HL-60 (cell line): Measurements from ENCODE around the gene NPHP4.

ENCODE experiments used
- DNase-seq, 2 experiments: peaks; one replicate each; pipeline ENCODE4 v3.0.0-alpha.2; 2010 to 2020; ENCODE audit warnings: low read depth in 1 of 2, low spot score in 1 of 2
- H3K27ac ChIP-seq: fragments of 250-450 bp; sonication (Bioruptor Pico); replicated peaks from 2 replicates; pipeline ENCODE4 v1.5.1; 2020; ENCODE audit warnings: mild to moderate bottlenecking, moderate library complexity
- H3K27me3 ChIP-seq: fragments of 250-450 bp; sonication (Bioruptor Pico); 2 replicates; pipeline ENCODE4 v1.5.1; 2021; ENCODE audit warnings: mild to moderate bottlenecking, moderate library complexity; ENCODE audit not compliant: insufficient read depth, poor library complexity, severe bottlenecking
- H3K4me3 ChIP-seq: replicated peaks from 2 replicates; pipeline ENCODE4 v1.5.1; 2011; ENCODE audit warnings: mild to moderate bottlenecking, control low read depth, low read length; ENCODE audit not compliant: insufficient read depth
- GABPA ChIP-seq: IDR thresholded peaks from 2 replicates; pipeline ENCODE4 v1.6.1; 2012; ENCODE audit warnings: low read depth
- POLR2AphosphoS5 ChIP-seq: IDR thresholded peaks from 2 replicates; pipeline ENCODE4 v1.6.1; 2012; ENCODE audit warnings: low read depth
- SPI1 ChIP-seq: IDR thresholded peaks from 2 replicates; pipeline ENCODE4 v1.6.1; 2012; ENCODE audit warnings: low read depth, mild to moderate bottlenecking, borderline replicate concordance
- TF ChIP-seq, protein P1 (sequence below): IDR thresholded peaks from 2 replicates; pipeline ENCODE4 v1.6.1; 2012; ENCODE audit warnings: low read depth; ENCODE audit not compliant: insufficient replicate concordance
- TF ChIP-seq, protein P2 (sequence below): IDR thresholded peaks from one replicate; pipeline ENCODE4 v1.5.1; 2011; ENCODE audit warnings: low read length, control low read depth, inconsistent platforms; ENCODE audit not compliant: insufficient read depth

Gene NPHP4

DNA sequence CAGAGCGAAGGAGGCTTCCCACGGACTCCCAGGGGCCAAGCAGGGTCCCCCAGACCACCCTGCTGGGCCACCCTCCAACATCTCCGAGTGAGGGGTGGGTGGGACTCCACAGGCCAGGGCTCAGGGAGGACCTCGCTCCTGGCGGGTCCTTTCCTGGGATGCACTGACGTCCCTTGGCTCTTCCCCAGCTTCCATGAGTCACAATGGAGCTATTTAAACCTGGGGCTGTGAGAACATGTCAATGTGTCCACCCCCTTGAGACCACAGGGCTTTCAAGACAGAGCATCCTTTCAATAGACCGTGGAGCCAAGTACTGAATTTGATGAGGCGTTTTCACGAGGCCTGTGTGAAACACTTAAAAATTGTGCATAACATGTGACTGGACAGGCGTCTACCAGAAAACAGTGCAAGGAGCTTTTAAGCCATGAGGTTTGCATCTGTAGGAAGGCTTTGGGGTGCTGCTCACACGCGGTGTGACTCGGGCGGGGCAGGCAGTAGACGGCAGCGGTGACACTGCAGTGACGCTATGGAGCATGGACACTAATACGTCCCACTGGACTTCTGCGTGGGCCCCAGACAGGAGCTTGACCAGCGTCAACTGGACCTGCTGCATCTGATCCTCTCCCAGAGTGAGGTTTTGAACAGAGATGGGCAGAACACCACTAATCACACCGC is 24.1 kb upstream of the NPHP4 start:
- TF ChIP-seq GABPA (no peak), POLR2AphosphoS5 (no peak), SPI1 (no peak)
- TF ChIP-seq, protein P1, sequence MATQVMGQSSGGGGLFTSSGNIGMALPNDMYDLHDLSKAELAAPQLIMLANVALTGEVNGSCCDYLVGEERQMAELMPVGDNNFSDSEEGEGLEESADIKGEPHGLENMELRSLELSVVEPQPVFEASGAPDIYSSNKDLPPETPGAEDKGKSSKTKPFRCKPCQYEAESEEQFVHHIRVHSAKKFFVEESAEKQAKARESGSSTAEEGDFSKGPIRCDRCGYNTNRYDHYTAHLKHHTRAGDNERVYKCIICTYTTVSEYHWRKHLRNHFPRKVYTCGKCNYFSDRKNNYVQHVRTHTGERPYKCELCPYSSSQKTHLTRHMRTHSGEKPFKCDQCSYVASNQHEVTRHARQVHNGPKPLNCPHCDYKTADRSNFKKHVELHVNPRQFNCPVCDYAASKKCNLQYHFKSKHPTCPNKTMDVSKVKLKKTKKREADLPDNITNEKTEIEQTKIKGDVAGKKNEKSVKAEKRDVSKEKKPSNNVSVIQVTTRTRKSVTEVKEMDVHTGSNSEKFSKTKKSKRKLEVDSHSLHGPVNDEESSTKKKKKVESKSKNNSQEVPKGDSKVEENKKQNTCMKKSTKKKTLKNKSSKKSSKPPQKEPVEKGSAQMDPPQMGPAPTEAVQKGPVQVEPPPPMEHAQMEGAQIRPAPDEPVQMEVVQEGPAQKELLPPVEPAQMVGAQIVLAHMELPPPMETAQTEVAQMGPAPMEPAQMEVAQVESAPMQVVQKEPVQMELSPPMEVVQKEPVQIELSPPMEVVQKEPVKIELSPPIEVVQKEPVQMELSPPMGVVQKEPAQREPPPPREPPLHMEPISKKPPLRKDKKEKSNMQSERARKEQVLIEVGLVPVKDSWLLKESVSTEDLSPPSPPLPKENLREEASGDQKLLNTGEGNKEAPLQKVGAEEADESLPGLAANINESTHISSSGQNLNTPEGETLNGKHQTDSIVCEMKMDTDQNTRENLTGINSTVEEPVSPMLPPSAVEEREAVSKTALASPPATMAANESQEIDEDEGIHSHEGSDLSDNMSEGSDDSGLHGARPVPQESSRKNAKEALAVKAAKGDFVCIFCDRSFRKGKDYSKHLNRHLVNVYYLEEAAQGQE, result no peak
- TF ChIP-seq, protein P2, sequence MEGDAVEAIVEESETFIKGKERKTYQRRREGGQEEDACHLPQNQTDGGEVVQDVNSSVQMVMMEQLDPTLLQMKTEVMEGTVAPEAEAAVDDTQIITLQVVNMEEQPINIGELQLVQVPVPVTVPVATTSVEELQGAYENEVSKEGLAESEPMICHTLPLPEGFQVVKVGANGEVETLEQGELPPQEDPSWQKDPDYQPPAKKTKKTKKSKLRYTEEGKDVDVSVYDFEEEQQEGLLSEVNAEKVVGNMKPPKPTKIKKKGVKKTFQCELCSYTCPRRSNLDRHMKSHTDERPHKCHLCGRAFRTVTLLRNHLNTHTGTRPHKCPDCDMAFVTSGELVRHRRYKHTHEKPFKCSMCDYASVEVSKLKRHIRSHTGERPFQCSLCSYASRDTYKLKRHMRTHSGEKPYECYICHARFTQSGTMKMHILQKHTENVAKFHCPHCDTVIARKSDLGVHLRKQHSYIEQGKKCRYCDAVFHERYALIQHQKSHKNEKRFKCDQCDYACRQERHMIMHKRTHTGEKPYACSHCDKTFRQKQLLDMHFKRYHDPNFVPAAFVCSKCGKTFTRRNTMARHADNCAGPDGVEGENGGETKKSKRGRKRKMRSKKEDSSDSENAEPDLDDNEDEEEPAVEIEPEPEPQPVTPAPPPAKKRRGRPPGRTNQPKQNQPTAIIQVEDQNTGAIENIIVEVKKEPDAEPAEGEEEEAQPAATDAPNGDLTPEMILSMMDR, result no peak
- DNase-seq, result no peak
- no peak overlapping the region for H3K27ac ChIP-seq
- H3K4me3 ChIP-seq, result no peak overlapping the region
- no peaks in the 10 kb centered on the region for H3K27me3 ChIP-seq

- Histone ChIP-seq H3K27ac (no peak overlapping the region), H3K27me3 (no peaks in the 10 kb centered on the region), H3K4me3 (no peak overlapping the region)
- peak in 1 of 2 experiments; percentile 15 for DNase-seq
- TF ChIP-seq, protein P2, result no peak
- TF ChIP-seq, protein P1, result no peak
- TF ChIP-seq GABPA, result no peak
- no peak for TF ChIP-seq POLR2AphosphoS5
- no peak for TF ChIP-seq SPI1
Observed at GRCh38 chr1:6014130-6014999, 22.1 kb upstream of the NPHP4 start.

DNA sequence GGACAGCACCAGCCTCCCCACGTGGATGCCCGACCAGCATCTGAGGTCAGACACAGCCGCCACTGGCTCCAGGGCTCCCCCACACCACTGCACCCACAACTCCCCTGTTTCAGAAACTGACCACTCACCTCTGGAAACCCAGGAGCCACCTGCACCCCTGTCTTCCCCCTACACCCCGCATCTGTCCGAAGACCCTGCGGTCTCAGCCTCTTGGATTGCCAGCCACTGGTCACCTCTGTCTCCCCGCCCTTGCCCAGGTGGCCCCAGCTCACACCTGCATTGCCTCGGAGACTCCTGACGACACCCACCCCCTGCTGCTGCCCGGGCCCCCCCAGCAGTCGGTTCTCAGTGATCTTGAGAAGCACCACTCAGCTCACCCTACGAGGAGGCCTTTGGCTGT is 21.3 kb upstream of the NPHP4 start:
- no peak for DNase-seq
- Histone ChIP-seq H3K27me3 (no peaks in the 10 kb centered on the region), H3K27ac (no peak overlapping the region), H3K4me3 (no peak overlapping the region)
- TF ChIP-seq, protein P2, result no peak
- no peak for TF ChIP-seq SPI1
- no peak for TF ChIP-seq GABPA
- TF ChIP-seq, protein P1, result no peak
- no peak for TF ChIP-seq POLR2AphosphoS5
